Measurements from ENCODE around the gene MIPEP. TPM values are rescaled to one million over a fixed set of nuclear protein-coding genes. Genes with fewer than 3 reads are reported as not detected.
A peak's percentile ranks its signal among the peaks of the same experiment; 100 is the strongest.

MIPEP gene
- total RNA-seq, 1 donor from 2014 or later: 13.0 TPM

- Histone ChIP-seq H3K9me3 (ENCODE audit: insufficient read depth, low read depth, low read length) (no peaks in the 10 kb centered on the region), H3K36me3 (ENCODE audit: insufficient read depth, low read length) (no peaks in the 10 kb centered on the region), H3K4me2 (ENCODE audit: low read length) (no peak overlapping the region), H3K27me3 (ENCODE audit: insufficient read depth, low read length) (no peaks in the 10 kb centered on the region), H3K27ac (ENCODE audit: low read depth, low read length) (no peak overlapping the region), H3K79me2 (ENCODE audit: insufficient read depth, low read length) (no peaks in the 10 kb centered on the region), H2AFZ (ENCODE audit: low read depth, low read length) (no peak overlapping the region), H3K4me3 (ENCODE audit: insufficient read depth, low read depth, low read length) (no peak overlapping the region), H3K4me1 (ENCODE audit: insufficient read depth, low read length) (no peaks in the 10 kb centered on the region), H4K20me1 (ENCODE audit: insufficient read depth, low read length) (no peaks in the 10 kb centered on the region), H3K9ac (ENCODE audit: low read length) (no peak overlapping the region)
- peaks cover 3% of the 10 kb centered on the region for H3K4me1 Mint-ChIP-seq (ENCODE audit: low read depth, unreplicated experiment)
- TF ChIP-seq, protein P1, sequence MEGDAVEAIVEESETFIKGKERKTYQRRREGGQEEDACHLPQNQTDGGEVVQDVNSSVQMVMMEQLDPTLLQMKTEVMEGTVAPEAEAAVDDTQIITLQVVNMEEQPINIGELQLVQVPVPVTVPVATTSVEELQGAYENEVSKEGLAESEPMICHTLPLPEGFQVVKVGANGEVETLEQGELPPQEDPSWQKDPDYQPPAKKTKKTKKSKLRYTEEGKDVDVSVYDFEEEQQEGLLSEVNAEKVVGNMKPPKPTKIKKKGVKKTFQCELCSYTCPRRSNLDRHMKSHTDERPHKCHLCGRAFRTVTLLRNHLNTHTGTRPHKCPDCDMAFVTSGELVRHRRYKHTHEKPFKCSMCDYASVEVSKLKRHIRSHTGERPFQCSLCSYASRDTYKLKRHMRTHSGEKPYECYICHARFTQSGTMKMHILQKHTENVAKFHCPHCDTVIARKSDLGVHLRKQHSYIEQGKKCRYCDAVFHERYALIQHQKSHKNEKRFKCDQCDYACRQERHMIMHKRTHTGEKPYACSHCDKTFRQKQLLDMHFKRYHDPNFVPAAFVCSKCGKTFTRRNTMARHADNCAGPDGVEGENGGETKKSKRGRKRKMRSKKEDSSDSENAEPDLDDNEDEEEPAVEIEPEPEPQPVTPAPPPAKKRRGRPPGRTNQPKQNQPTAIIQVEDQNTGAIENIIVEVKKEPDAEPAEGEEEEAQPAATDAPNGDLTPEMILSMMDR (IDR thresholded peaks at IDR 0.05; ENCODE audit: insufficient read depth, low read depth, low read length): peak; percentile 9
- TF ChIP-seq EZH2 (IDR thresholded peaks at IDR 0.05; ENCODE audit: insufficient read depth, low read length): no peak
- H3K36me3 Mint-ChIP-seq (ENCODE audit: low read depth, unreplicated experiment): peaks cover 13% of the 10 kb centered on the region
- no peaks in the 10 kb centered on the region for H3K27me3 Mint-ChIP-seq (ENCODE audit: low read depth, unreplicated experiment)
- FAIRE-seq (no peak), DNase-seq (ENCODE audit: low read depth) (no peak)
- peaks cover 12% of the 10 kb centered on the region for H3K9me3 Mint-ChIP-seq (ENCODE audit: unreplicated experiment)
- H3K27ac Mint-ChIP-seq (ENCODE audit: unreplicated experiment): peak overlapping the region; percentile 71
- H3K4me3 Mint-ChIP-seq (ENCODE audit: unreplicated experiment): no peak overlapping the region
These were observed 111.1 kb downstream of the MIPEP start for GRCh38 chr13:23778002-23778652.

DNA sequence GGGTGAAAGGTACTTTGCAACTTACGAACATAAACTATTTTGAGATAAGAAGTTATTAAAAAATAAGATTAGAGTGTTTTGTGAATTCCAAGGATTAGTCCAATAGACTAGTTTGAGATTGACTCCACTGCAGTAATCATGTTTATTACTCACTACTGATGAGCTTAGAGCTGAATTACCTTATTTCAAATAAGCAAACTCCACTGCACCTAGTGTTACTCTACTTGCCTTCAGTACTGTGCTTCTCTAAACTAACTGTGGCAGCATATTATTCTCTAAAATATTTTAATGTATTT is 111.7 kb downstream of the MIPEP start:
- Histone ChIP-seq H3K9ac (ENCODE audit: low read length) (no peak overlapping the region), H3K27ac (ENCODE audit: low read depth, low read length) (no peak overlapping the region), H3K36me3 (ENCODE audit: insufficient read depth, low read length) (no peaks in the 10 kb centered on the region), H3K79me2 (ENCODE audit: insufficient read depth, low read length) (no peaks in the 10 kb centered on the region), H3K9me3 (ENCODE audit: insufficient read depth, low read depth, low read length) (no peaks in the 10 kb centered on the region), H3K4me3 (ENCODE audit: insufficient read depth, low read depth, low read length) (no peak overlapping the region), H3K27me3 (ENCODE audit: insufficient read depth, low read length) (no peaks in the 10 kb centered on the region), H3K4me2 (ENCODE audit: low read length) (no peak overlapping the region), H4K20me1 (ENCODE audit: insufficient read depth, low read length) (no peaks in the 10 kb centered on the region), H2AFZ (ENCODE audit: low read depth, low read length) (no peak overlapping the region), H3K4me1 (ENCODE audit: insufficient read depth, low read length) (no peaks in the 10 kb centered on the region)
- Mint-ChIP-seq H3K36me3 (ENCODE audit: low read depth, unreplicated experiment) (peaks cover 13% of the 10 kb centered on the region), H3K9me3 (ENCODE audit: unreplicated experiment) (peaks cover 12% of the 10 kb centered on the region), H3K27ac (ENCODE audit: unreplicated experiment) (no peak overlapping the region), H3K4me1 (ENCODE audit: low read depth, unreplicated experiment) (peaks cover 3% of the 10 kb centered on the region), H3K4me3 (ENCODE audit: unreplicated experiment) (no peak overlapping the region), H3K27me3 (ENCODE audit: low read depth, unreplicated experiment) (no peaks in the 10 kb centered on the region)
- no peak for DNase-seq (ENCODE audit: low read depth)
- TF ChIP-seq EZH2 (IDR thresholded peaks at IDR 0.05; ENCODE audit: insufficient read depth, low read length): no peak
- TF ChIP-seq, protein P1 (IDR thresholded peaks at IDR 0.05; ENCODE audit: insufficient read depth, low read depth, low read length): no peak
- FAIRE-seq: no peak
